Measurements from ENCODE around the gene WWOX. TPM values are rescaled to one million over a fixed set of nuclear protein-coding genes. Genes with fewer than 3 reads are reported as not detected.

Gene WWOX
- total RNA-seq, 2 experiments from 2014 or later = 20.2 to 21.4 TPM

DNA sequence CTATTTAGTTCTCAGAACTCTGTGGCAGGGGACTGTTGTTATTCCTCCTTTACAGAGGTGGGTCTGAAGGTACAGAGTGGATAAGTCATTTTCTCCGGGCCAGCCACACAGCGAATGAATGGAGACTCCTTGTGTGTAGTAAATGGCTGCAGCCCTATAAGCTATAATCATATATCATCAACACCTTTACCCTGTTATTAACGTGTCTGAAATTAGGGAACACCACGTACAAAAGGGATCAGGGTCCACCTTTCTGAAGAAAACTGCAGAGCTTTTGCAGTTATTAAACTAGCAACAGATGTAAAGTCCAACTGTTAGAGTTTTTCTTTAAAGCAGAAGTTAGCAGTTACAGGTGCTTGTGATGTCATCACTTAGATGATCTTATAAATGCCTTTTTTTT is 804.4 kb downstream of the WWOX start:
- CTCF ChIA-PET = no interaction called here
- Mint-ChIP-seq H3K27me3 (ENCODE audit: low read depth) (peaks cover 3% of the 10 kb centered on the region), H3K4me3 (no peak overlapping the region), H3K27ac (no peak overlapping the region), H3K4me1 (ENCODE audit: low read depth) (peaks cover 10% of the 10 kb centered on the region), H3K36me3 (ENCODE audit: low read depth) (no peaks in the 10 kb centered on the region), H3K9me3 (no peaks in the 10 kb centered on the region)
- intact Hi-C loops (cut with micrococcal nuclease) = loop anchor here (5.0 kb wide), 1 partner anchor 698 kb away; the partner anchor contains the start of gene MAF
- DNase-seq = no peak

DNA sequence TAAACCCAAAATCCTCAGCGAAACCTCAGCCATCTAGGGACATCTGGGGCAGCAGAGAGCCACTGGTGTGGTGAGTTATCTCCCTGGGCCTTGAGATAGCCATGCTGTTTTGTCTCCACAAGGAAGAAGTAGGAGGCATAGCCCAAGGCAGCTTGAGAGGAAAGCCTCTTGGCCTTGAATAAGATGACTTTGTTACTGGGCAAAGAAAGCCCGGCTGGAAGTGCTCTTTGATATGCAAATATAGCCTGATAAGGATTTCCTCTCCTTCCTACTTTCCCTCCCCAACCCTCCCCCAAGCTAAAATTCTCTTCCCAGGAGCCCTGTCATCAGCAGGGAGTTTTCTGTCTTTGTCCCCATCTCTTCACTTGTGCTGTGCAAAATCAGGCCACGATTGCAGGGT is 806.7 kb downstream of the WWOX start:
- peaks cover 15% of the 10 kb centered on the region for H3K9me3 Mint-ChIP-seq
- no peak overlapping the region for H3K4me3 Mint-ChIP-seq
- CTCF ChIA-PET = no interaction called here
- no peak overlapping the region for H3K27ac Mint-ChIP-seq
- peaks cover 4% of the 10 kb centered on the region for H3K4me1 Mint-ChIP-seq (ENCODE audit: low read depth)
- intact Hi-C loops (cut with micrococcal nuclease) = no loop called here
- peaks cover 2% of the 10 kb centered on the region for H3K36me3 Mint-ChIP-seq (ENCODE audit: low read depth)
- no peak for DNase-seq
- H3K27me3 Mint-ChIP-seq (ENCODE audit: low read depth) = peaks cover 3% of the 10 kb centered on the region

DNA sequence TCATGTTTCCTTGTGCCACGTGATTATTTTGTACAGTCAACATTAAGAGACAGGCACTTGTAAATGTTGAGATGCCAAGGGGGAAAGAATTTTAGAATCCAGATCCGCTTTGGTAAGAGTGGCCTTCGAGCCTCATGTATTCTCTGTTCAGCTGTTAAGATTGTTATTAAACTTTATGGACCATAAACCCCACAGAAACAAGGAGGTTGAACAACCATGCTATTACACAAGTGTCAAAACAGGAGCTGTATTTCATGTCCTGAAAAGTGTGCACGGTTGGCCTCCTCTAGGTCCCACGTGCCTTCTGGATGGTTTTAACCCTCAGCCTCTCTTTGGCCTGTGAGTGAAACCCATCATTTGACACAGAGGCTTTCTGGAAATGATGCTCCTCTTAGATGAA is 809.8 kb downstream of the WWOX start:
- Mint-ChIP-seq H3K9me3 (peaks cover 18% of the 10 kb centered on the region), H3K27ac (no peak overlapping the region), H3K27me3 (ENCODE audit: low read depth) (peaks cover 3% of the 10 kb centered on the region), H3K36me3 (ENCODE audit: low read depth) (peaks cover 2% of the 10 kb centered on the region), H3K4me1 (ENCODE audit: low read depth) (no peaks in the 10 kb centered on the region), H3K4me3 (no peak overlapping the region)
- CTCF ChIA-PET = no interaction called here
- no peak for DNase-seq
- intact Hi-C loops (cut with micrococcal nuclease) = no loop called here

DNA sequence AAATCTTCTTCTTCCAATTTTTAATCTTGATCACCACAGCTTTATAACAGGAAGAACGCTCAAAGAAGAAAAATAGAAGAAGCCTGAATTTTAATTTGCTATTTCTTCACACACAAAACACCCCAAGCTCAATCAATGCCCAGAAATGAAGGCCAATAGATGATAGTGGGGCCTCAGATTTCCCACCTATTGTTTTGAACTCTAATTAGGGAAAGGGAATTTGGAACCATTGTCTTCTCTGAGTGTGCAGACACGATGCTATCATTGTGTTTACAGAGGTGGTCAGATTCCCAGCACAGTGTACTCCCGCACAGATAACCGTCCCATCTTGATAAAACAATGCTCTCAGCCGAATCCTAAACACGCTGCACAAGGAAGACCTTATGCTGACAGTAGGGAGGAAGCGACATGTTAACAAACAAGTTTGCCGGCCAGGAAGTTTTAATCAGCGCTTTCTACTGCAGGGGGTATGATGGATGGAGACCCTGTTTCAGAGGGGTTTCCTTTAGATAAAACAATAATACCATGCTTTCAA is 816.4 kb downstream of the WWOX start:
- H3K27ac Mint-ChIP-seq = no peak overlapping the region
- H3K36me3 Mint-ChIP-seq (ENCODE audit: low read depth) = no peaks in the 10 kb centered on the region
- peaks cover 8% of the 10 kb centered on the region for H3K9me3 Mint-ChIP-seq
- CTCF ChIA-PET = no interaction called here
- no peaks in the 10 kb centered on the region for H3K27me3 Mint-ChIP-seq (ENCODE audit: low read depth)
- no peak for DNase-seq
- intact Hi-C loops (cut with micrococcal nuclease) = no loop called here
- H3K4me1 Mint-ChIP-seq (ENCODE audit: low read depth) = peaks cover 5% of the 10 kb centered on the region
- no peak overlapping the region for H3K4me3 Mint-ChIP-seq

DNA sequence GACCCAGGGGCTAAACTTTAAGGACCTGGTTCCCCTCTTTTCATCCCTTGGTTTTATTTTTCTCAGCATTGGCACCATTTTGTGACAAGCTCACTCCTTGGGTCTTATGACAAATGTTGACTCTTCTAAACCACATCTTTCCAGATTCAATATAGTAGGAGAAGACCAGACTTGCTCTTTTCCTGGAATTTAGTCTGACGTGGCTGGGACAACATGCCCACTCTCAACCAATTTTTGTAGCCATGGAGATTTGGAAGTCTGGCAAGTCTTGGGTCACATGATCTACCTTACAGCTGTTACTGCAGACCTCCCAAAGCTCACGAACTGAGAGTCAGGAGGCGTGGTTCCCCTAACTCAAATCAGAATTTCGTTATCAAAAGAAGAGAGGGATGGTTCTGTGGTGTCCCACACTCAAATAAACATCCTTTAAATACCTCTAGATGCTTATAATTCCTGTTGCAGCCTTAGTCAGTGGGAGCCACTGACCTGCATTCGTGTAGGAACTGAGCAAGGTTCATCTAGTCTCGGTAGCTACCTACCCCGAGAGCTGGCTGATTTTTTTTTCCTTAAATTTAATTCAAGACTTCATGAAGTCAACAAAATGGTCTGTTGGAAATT is 817.6 kb downstream of the WWOX start:
- intact Hi-C loops (cut with micrococcal nuclease) = no loop called here
- Mint-ChIP-seq H3K36me3 (ENCODE audit: low read depth) (peaks cover 5% of the 10 kb centered on the region), H3K27ac (no peak overlapping the region), H3K27me3 (ENCODE audit: low read depth) (no peaks in the 10 kb centered on the region), H3K4me3 (no peak overlapping the region), H3K4me1 (ENCODE audit: low read depth) (peaks cover 5% of the 10 kb centered on the region), H3K9me3 (peaks cover 11% of the 10 kb centered on the region)
- DNase-seq = no peak
- CTCF ChIA-PET = no interaction called here

DNA sequence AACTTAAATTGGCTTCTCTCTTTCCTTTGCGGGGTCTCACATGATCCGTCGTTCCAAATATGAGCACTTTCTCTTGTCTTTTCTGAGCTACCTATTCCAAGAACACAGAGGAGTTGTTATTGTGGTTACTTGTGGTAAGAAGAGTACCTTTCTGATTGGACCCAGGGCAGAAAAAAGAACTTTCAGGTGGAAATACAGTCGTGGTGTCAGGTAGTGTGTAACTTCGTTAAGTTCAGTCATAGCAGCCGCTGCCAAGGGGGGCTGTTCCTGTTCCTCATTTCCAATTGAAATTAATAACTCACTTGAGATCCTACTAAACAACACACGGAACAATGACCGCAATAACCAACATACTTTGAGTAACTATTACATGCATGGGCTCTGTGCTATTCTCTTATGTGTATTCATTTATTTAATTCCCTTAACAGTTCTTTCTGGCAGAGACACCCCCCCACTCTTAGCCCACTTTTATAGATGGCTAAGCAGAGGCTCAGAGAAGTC is 819.4 kb downstream of the WWOX start:
- Mint-ChIP-seq H3K4me1 (ENCODE audit: low read depth) (peaks cover 5% of the 10 kb centered on the region), H3K27ac (no peak overlapping the region), H3K9me3 (peaks cover 15% of the 10 kb centered on the region), H3K27me3 (ENCODE audit: low read depth) (no peaks in the 10 kb centered on the region), H3K36me3 (ENCODE audit: low read depth) (peaks cover 5% of the 10 kb centered on the region), H3K4me3 (no peak overlapping the region)
- no peak for DNase-seq
- CTCF ChIA-PET = no interaction called here
- intact Hi-C loops (cut with micrococcal nuclease) = no loop called here

DNA sequence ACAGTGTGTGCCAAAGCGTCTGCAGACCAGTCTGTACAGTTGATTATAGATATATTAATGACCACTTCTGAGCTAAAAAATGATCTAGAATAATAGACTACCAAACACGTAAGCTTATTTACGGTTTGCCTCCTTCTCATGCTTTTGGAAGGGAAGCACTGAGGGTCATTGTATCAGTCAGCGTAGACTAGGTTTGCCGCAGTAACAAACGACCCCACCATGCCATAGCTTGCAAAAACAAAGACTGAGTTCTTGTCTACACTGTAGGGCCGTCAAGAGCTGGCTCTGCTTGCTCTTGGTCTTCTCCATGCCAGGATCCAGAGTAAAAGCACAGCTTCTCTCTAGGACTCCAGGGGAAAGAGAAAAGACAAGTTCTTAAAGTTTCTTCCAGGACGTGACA is 820.4 kb downstream of the WWOX start:
- DNase-seq = no peak
- peaks cover 5% of the 10 kb centered on the region for H3K36me3 Mint-ChIP-seq (ENCODE audit: low read depth)
- H3K27me3 Mint-ChIP-seq (ENCODE audit: low read depth) = no peaks in the 10 kb centered on the region
- H3K4me1 Mint-ChIP-seq (ENCODE audit: low read depth) = peaks cover 5% of the 10 kb centered on the region
- intact Hi-C loops (cut with micrococcal nuclease) = no loop called here
- CTCF ChIA-PET = interaction anchor here (0.6 kb wide), 1 partner anchor 425 kb away, joined by 3 read pairs; no protein-coding TSS in a partner anchor
- H3K9me3 Mint-ChIP-seq = peaks cover 17% of the 10 kb centered on the region
- no peak overlapping the region for H3K4me3 Mint-ChIP-seq
- no peak overlapping the region for H3K27ac Mint-ChIP-seq

DNA sequence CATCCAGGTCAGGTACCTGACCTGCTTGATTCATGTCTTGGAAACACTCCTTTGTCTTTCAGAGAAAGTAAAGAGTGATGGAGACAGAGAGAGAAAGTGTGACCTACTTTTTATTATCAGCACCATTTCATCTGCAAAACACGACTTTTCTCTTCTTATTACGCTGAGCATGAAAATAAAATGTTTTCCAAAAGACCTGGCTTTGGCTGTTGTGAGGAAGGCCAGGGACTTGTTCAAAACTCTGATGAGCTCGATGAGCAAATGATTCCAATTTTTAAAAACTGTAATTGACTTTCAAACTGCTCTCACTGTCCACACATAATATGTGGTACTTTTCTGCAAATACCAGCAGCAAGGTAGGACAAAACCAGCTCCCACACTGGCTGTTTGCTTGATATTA is 821.2 kb downstream of the WWOX start:
- no peak for DNase-seq
- Mint-ChIP-seq H3K36me3 (ENCODE audit: low read depth) (peaks cover 5% of the 10 kb centered on the region), H3K4me1 (ENCODE audit: low read depth) (peaks cover 5% of the 10 kb centered on the region), H3K4me3 (no peak overlapping the region), H3K9me3 (peaks cover 17% of the 10 kb centered on the region), H3K27me3 (ENCODE audit: low read depth) (no peaks in the 10 kb centered on the region), H3K27ac (no peak overlapping the region)
- intact Hi-C loops (cut with micrococcal nuclease) = no loop called here
- CTCF ChIA-PET = no interaction called here

DNA sequence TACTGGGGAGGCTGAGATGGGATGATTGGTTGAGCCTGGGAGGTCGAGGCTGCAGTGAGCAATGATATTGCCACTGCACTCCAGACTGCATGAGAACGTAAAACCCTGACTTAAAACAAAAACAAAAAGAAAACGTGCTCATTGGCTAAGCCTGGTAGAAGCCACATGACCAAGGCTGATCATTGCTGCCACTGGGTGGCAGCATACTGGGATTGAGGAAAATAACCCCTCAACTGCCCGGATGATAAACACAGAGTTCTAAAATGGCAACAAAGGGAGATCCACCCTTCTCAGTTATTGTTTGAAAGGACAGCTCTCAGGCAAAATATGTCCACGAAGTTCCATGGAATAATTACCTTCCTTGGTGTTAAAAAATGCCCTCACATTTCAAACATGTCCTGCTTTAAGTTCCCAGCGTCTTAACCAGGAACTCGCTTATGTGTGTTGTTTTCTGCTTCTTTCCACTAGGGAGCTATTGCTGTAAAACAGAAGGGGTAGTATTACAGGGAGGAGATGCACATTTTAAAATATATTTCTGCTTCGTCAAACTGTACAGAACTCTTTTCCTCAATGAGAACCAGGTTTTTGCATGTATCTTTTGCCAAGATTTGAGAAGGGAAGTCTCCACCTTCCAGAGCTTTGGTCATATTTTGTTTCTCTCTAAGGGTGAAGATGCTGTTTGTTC is 825.8 kb downstream of the WWOX start:
- DNase-seq = peak; percentile 7
- intact Hi-C loops (cut with micrococcal nuclease) = no loop called here
- Mint-ChIP-seq H3K4me3 (no peak overlapping the region), H3K27ac (no peak overlapping the region), H3K27me3 (ENCODE audit: low read depth) (no peaks in the 10 kb centered on the region), H3K9me3 (peaks cover 15% of the 10 kb centered on the region), H3K36me3 (ENCODE audit: low read depth) (peaks cover 5% of the 10 kb centered on the region), H3K4me1 (ENCODE audit: low read depth) (peaks cover under 1% of the 10 kb centered on the region)
- CTCF ChIA-PET = interaction anchor here (0.6 to 0.8 kb wide), 4 partner anchors 155 to 741 kb away, joined by 3 read pairs; no protein-coding TSS in a partner anchor

DNA sequence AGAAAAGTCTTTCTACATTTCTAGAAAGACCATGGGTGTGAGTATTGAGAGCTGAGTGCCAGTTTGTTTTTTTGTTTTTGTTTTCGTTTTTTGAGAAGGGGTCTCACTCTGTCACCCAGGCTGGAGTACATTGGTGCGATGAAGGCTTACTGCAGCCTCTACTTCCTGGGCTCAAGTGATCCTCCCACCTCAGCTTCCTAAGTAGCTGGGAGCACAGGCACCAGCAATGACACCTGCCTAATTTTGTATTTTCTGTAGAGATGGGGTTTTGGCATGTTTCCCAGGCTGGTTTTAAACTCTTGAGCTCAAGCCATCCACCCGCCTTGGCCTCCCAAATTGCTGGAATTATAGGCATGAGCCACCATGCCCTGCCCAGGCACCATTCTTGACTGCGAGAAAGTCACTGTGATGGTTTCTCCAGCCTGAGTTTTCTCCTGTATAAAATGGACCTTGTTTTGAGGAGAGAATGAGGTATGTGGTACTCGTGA is 827.3 kb downstream of the WWOX start:
- H3K9me3 Mint-ChIP-seq = peaks cover 8% of the 10 kb centered on the region
- no peak overlapping the region for H3K27ac Mint-ChIP-seq
- peaks cover under 1% of the 10 kb centered on the region for H3K36me3 Mint-ChIP-seq (ENCODE audit: low read depth)
- H3K27me3 Mint-ChIP-seq (ENCODE audit: low read depth) = no peaks in the 10 kb centered on the region
- CTCF ChIA-PET = no interaction called here
- H3K4me1 Mint-ChIP-seq (ENCODE audit: low read depth) = no peaks in the 10 kb centered on the region
- DNase-seq = no peak
- intact Hi-C loops (cut with micrococcal nuclease) = no loop called here
- H3K4me3 Mint-ChIP-seq = no peak overlapping the region

DNA sequence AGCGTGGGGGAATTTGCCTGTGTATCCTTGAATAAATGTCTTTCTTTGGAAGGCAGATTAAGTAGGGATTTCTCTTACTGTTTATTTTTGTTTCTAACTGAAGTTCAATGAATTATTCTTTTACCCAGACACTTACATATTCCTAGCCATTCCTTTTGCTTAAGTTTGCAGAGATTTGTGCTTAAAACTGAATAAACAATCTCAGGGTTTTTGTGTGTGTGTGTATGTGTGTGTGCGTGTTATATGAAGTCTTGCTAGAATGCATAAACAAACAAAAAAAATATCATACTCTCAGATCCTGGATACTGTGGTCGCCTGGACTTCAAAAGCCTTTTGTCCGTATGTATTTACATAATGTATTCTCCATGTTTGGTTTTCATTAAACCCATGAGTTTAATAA is 828.3 kb downstream of the WWOX start:
- intact Hi-C loops (cut with micrococcal nuclease) = no loop called here
- H3K36me3 Mint-ChIP-seq (ENCODE audit: low read depth) = no peaks in the 10 kb centered on the region
- no peak overlapping the region for H3K4me3 Mint-ChIP-seq
- H3K9me3 Mint-ChIP-seq = peaks cover 2% of the 10 kb centered on the region
- CTCF ChIA-PET = no interaction called here
- H3K4me1 Mint-ChIP-seq (ENCODE audit: low read depth) = no peaks in the 10 kb centered on the region
- no peak overlapping the region for H3K27ac Mint-ChIP-seq
- no peaks in the 10 kb centered on the region for H3K27me3 Mint-ChIP-seq (ENCODE audit: low read depth)
- DNase-seq = no peak

DNA sequence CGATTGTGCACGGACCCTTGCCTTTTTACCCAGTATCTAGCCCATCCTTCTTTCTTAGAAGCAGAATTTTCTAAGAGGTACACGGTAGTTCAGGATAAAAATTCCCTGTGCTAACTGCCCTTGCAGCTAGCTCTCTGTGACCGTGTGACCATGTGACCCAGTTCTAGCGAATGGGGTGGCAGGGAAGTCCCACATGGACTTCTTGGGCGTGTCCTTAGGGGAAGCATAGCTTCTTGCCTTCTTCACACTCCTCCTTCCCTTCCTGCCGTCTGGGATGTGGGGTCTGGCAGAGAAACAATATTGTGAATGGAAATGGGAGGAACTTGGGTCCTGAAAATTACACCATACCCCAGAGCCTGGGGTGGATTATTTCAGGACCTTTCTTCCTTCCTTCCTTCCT is 830.4 kb downstream of the WWOX start:
- H3K9me3 Mint-ChIP-seq = no peaks in the 10 kb centered on the region
- no peaks in the 10 kb centered on the region for H3K4me1 Mint-ChIP-seq (ENCODE audit: low read depth)
- CTCF ChIA-PET = no interaction called here
- no peak overlapping the region for H3K4me3 Mint-ChIP-seq
- intact Hi-C loops (cut with micrococcal nuclease) = no loop called here
- H3K36me3 Mint-ChIP-seq (ENCODE audit: low read depth) = no peaks in the 10 kb centered on the region
- H3K27me3 Mint-ChIP-seq (ENCODE audit: low read depth) = no peaks in the 10 kb centered on the region
- DNase-seq = no peak
- H3K27ac Mint-ChIP-seq = no peak overlapping the region

DNA sequence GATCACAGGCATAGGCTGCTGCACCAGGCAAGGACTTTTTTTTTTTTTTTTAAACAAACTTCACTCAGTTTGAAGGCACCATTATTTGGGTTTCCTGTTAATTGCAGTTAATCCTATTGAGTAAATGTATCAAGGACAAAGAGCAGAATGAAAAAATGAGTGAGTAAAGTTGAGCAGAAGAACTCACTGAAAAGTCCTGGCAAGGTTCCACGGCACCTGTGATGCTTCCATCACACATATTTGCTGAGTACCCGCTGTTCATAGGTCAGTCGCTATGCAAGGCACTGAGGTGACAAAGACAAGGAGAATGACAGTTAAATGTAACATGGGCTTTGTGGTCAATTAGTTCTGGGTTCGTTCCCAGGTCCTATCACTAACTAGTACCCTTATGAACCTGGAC is 831.1 kb downstream of the WWOX start:
- CTCF ChIA-PET = no interaction called here
- no peaks in the 10 kb centered on the region for H3K4me1 Mint-ChIP-seq (ENCODE audit: low read depth)
- intact Hi-C loops (cut with micrococcal nuclease) = no loop called here
- no peaks in the 10 kb centered on the region for H3K27me3 Mint-ChIP-seq (ENCODE audit: low read depth)
- H3K27ac Mint-ChIP-seq = no peak overlapping the region
- no peak overlapping the region for H3K4me3 Mint-ChIP-seq
- no peaks in the 10 kb centered on the region for H3K9me3 Mint-ChIP-seq
- no peaks in the 10 kb centered on the region for H3K36me3 Mint-ChIP-seq (ENCODE audit: low read depth)
- no peak for DNase-seq
